HepG2 (cell line): Measurements from ENCODE around the gene SIGMAR1. TPM values are rescaled to one million over a fixed set of nuclear protein-coding genes. Genes with fewer than 3 reads are reported as not detected.
A peak's percentile ranks its signal among the peaks of the same experiment; 100 is the strongest.

ENCODE experiments used
- ATF7 ChIP-seq, 2 experiments: fragments of 450-650 bp in 1 of 2; sonication (generic) in 1 of 2; formaldehyde crosslinking in 1 of 2; IDR thresholded peaks; 2 replicates each; pipeline versions ENCODE4 v1.4.0 to v1.6.1; 2016 to 2020; ENCODE audit warnings: antibody characterized with exemption in 1 of 2, mild to moderate bottlenecking in 1 of 2, missing genetic modification reagents in 1 of 2
- ELF1 ChIP-seq: sonication (generic); formaldehyde crosslinking; IDR thresholded peaks from 2 replicates; pipeline ENCODE4 v1.4.0; 2020; ENCODE audit warnings: missing genetic modification reagents
- FOXJ3 ChIP-seq: sonication (generic); formaldehyde crosslinking; IDR thresholded peaks from 2 replicates; pipeline ENCODE4 v1.4.0; 2020; ENCODE audit warnings: missing genetic modification reagents, mild to moderate bottlenecking, borderline replicate concordance
- NCOA2 ChIP-seq: sonication (generic); formaldehyde crosslinking; IDR thresholded peaks from 2 replicates; pipeline ENCODE4 v1.8.0; 2022; ENCODE audit warnings: inconsistent platforms
- NFYC ChIP-seq: IDR thresholded peaks from 2 replicates; pipeline ENCODE4 v1.6.1; 2016; ENCODE audit warnings: missing genetic modification reagents, missing compliant biosample characterization
- RORA ChIP-seq: sonication (generic); formaldehyde crosslinking; IDR thresholded peaks from 2 replicates; pipeline ENCODE4 v1.5.0; 2020; ENCODE audit warnings: mild to moderate bottlenecking, missing genetic modification reagents, moderate library complexity
- SALL1 ChIP-seq: sonication (generic); formaldehyde crosslinking; IDR thresholded peaks from 2 replicates; pipeline ENCODE4 v1.8.0; 2022; ENCODE audit warnings: mild to moderate bottlenecking, missing genetic modification reagents
- SP5 ChIP-seq: IDR thresholded peaks from 2 replicates; pipeline ENCODE4 v1.6.1; 2016; ENCODE audit warnings: low read depth, borderline replicate concordance
- ZEB1 ChIP-seq: IDR thresholded peaks from 2 replicates; pipeline ENCODE4 v1.6.1; 2012; ENCODE audit warnings: mild to moderate bottlenecking, low read depth, inconsistent platforms; ENCODE audit not compliant: insufficient replicate concordance
- ZFX ChIP-seq: sonication (generic); formaldehyde crosslinking; IDR thresholded peaks from 2 replicates; pipeline ENCODE4 v1.4.0; 2020; ENCODE audit warnings: mild to moderate bottlenecking, low read depth, missing genetic modification reagents, moderate library complexity
- ZNF136 ChIP-seq: sonication (generic); formaldehyde crosslinking; IDR thresholded peaks from 2 replicates; pipeline ENCODE4 v1.8.1; 2022; ENCODE audit warnings: low read depth, mild to moderate bottlenecking, moderate library complexity, missing genetic modification reagents
- polyA plus RNA-seq, 8 experiments: library from polyadenylated mRNA; depleted of rRNA in 3 of 8; stranded (reverse) in 7 of 8; unstranded in 1 of 8; fragments of >200 nt; fragmentation: Illumina TruSeq in 4 of 8; extraction: Trizol in 4 of 8; gene quantifications; 2 replicates each; pipeline versions ENCODE4 v1.2.1 to v1.2.3, GENCODE V29; 2011 to 2016; ENCODE audit warnings: low read depth in 4 of 8, missing spikeins in 1 of 8, mixed read lengths in 1 of 8; ENCODE audit not compliant: insufficient read depth in 1 of 8
- total RNA-seq, 5 experiments: library from RNA; depleted of rRNA; stranded (reverse); fragments of >200 nt; fragmentation: Illumina TruSeq; extraction: Trizol; gene quantifications; 2 replicates each; pipeline ENCODE4 v1.2.3, GENCODE V29; 2016; ENCODE audit warnings: low read depth in 1 of 5
- TF ChIP-seq, protein P1 (sequence below): sonication (generic); formaldehyde crosslinking; IDR thresholded peaks from 2 replicates; pipeline ENCODE4 v1.5.0; 2020; ENCODE audit warnings: missing genetic modification reagents
- TF ChIP-seq, protein P2 (sequence below): sonication (generic); formaldehyde crosslinking; IDR thresholded peaks from 2 replicates; pipeline ENCODE4 v1.4.0; 2020; ENCODE audit warnings: missing genetic modification reagents
- TF ChIP-seq, protein P3 (sequence below): sonication (generic); formaldehyde crosslinking; IDR thresholded peaks from 2 replicates; pipeline ENCODE4 v1.4.0; 2020; ENCODE audit warnings: missing genetic modification reagents
- TF ChIP-seq, protein P4 (sequence below): sonication (generic); formaldehyde crosslinking; IDR thresholded peaks from 2 replicates; pipeline ENCODE4 v1.5.0; 2020; ENCODE audit warnings: mild to moderate bottlenecking, missing genetic modification reagents
- TF ChIP-seq, protein P5 (sequence below): sonication (generic); formaldehyde crosslinking; IDR thresholded peaks from 2 replicates; pipeline ENCODE4 v1.8.0; 2022; ENCODE audit warnings: low read depth, missing genetic modification reagents

The SIGMAR1 gene
- total and polyA plus RNA-seq, 2 of the 13 experiments (the other 11 are each of a cell fraction or from before 2014, with no cell fraction given): 38.9 to 60.8 TPM

DNA sequence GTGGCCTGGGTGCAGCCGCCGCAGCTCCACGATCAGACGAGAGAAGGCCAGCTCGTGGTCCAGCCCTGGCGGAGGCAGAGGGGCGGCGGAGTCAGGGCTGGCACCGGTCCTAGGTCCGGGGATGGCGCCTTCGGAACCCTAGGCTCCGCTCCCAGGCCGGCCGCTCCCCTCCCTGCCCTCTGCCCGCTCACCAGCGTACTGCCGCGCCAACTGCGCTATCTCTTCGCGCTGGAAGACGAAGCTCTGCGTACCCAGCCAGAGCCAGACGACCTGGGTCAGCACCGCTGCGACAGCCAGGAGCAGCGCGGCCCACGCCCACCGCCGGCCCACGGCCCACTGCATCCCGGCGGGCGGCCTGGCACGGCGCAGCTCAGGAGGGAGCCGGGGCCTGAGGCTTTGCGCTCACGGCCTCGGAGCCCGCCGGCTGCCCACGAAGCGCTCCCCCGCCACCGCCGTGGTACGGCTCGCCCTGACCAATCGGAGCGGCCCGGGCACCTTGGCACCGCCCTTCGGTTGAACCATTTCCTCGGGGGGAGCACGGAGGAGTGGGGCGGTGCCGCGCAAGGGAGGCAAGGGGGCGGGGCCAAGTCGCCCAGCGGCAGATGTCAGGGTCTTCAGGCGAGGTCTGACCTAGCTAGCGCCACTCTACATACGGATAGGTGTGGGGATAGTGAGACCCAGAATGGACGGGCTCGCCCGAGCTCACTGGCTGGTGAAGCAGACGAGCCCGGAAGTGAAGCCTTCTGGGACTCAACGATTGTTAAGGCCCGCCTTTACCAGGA is at the start of gene SIGMAR1 (continued):
- TF ChIP-seq ATF7 (IDR thresholded peaks at IDR 0.05) (no peak), ATF7 (CRISPR knock-in tag; IDR thresholded peaks at IDR 0.05) (no peak), NCOA2 (CRISPR knock-in tag) (no peak; the same call in 1 of the 2 replicates), SP5 (CRISPR knock-in tag) (peak; percentile 60), RORA (CRISPR knock-in tag) (no peak), FOXJ3 (CRISPR knock-in tag) (no peak), SALL1 (CRISPR knock-in tag) (peak; percentile 65), ZEB1 (no peak), ELF1 (CRISPR knock-in tag) (peak; percentile 84), NFYC (CRISPR knock-in tag) (peak; percentile 88), ZFX (CRISPR knock-in tag) (peak; percentile 96), ZNF136 (CRISPR knock-in tag) (no peak; the same call in 1 of the 2 replicates)
- TF ChIP-seq, protein P1, sequence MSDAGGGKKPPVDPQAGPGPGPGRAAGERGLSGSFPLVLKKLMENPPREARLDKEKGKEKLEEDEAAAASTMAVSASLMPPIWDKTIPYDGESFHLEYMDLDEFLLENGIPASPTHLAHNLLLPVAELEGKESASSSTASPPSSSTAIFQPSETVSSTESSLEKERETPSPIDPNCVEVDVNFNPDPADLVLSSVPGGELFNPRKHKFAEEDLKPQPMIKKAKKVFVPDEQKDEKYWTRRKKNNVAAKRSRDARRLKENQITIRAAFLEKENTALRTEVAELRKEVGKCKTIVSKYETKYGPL (CRISPR knock-in tag): no peak
- TF ChIP-seq, protein P2, sequence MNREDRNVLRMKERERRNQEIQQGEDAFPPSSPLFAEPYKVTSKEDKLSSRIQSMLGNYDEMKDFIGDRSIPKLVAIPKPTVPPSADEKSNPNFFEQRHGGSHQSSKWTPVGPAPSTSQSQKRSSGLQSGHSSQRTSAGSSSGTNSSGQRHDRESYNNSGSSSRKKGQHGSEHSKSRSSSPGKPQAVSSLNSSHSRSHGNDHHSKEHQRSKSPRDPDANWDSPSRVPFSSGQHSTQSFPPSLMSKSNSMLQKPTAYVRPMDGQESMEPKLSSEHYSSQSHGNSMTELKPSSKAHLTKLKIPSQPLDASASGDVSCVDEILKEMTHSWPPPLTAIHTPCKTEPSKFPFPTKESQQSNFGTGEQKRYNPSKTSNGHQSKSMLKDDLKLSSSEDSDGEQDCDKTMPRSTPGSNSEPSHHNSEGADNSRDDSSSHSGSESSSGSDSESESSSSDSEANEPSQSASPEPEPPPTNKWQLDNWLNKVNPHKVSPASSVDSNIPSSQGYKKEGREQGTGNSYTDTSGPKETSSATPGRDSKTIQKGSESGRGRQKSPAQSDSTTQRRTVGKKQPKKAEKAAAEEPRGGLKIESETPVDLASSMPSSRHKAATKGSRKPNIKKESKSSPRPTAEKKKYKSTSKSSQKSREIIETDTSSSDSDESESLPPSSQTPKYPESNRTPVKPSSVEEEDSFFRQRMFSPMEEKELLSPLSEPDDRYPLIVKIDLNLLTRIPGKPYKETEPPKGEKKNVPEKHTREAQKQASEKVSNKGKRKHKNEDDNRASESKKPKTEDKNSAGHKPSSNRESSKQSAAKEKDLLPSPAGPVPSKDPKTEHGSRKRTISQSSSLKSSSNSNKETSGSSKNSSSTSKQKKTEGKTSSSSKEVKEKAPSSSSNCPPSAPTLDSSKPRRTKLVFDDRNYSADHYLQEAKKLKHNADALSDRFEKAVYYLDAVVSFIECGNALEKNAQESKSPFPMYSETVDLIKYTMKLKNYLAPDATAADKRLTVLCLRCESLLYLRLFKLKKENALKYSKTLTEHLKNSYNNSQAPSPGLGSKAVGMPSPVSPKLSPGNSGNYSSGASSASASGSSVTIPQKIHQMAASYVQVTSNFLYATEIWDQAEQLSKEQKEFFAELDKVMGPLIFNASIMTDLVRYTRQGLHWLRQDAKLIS (CRISPR knock-in tag): no peak
- TF ChIP-seq, protein P3, sequence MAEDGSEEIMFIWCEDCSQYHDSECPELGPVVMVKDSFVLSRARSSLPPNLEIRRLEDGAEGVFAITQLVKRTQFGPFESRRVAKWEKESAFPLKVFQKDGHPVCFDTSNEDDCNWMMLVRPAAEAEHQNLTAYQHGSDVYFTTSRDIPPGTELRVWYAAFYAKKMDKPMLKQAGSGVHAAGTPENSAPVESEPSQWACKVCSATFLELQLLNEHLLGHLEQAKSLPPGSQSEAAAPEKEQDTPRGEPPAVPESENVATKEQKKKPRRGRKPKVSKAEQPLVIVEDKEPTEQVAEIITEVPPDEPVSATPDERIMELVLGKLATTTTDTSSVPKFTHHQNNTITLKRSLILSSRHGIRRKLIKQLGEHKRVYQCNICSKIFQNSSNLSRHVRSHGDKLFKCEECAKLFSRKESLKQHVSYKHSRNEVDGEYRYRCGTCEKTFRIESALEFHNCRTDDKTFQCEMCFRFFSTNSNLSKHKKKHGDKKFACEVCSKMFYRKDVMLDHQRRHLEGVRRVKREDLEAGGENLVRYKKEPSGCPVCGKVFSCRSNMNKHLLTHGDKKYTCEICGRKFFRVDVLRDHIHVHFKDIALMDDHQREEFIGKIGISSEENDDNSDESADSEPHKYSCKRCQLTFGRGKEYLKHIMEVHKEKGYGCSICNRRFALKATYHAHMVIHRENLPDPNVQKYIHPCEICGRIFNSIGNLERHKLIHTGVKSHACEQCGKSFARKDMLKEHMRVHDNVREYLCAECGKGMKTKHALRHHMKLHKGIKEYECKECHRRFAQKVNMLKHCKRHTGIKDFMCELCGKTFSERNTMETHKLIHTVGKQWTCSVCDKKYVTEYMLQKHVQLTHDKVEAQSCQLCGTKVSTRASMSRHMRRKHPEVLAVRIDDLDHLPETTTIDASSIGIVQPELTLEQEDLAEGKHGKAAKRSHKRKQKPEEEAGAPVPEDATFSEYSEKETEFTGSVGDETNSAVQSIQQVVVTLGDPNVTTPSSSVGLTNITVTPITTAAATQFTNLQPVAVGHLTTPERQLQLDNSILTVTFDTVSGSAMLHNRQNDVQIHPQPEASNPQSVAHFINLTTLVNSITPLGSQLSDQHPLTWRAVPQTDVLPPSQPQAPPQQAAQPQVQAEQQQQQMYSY (CRISPR knock-in tag): peak; percentile 25; the same call in 1 of the 2 replicates
- TF ChIP-seq, protein P4, sequence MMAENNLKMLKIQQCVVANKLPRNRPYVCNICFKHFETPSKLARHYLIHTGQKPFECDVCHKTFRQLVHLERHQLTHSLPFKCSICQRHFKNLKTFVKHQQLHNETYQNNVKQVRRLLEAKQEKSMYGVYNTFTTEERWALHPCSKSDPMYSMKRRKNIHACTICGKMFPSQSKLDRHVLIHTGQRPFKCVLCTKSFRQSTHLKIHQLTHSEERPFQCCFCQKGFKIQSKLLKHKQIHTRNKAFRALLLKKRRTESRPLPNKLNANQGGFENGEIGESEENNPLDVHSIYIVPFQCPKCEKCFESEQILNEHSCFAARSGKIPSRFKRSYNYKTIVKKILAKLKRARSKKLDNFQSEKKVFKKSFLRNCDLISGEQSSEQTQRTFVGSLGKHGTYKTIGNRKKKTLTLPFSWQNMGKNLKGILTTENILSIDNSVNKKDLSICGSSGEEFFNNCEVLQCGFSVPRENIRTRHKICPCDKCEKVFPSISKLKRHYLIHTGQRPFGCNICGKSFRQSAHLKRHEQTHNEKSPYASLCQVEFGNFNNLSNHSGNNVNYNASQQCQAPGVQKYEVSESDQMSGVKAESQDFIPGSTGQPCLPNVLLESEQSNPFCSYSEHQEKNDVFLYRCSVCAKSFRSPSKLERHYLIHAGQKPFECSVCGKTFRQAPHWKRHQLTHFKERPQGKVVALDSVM (CRISPR knock-in tag): 0 out of 2 replicates have a peak, but pooled peaks have one; percentile 52
- TF ChIP-seq, protein P5, sequence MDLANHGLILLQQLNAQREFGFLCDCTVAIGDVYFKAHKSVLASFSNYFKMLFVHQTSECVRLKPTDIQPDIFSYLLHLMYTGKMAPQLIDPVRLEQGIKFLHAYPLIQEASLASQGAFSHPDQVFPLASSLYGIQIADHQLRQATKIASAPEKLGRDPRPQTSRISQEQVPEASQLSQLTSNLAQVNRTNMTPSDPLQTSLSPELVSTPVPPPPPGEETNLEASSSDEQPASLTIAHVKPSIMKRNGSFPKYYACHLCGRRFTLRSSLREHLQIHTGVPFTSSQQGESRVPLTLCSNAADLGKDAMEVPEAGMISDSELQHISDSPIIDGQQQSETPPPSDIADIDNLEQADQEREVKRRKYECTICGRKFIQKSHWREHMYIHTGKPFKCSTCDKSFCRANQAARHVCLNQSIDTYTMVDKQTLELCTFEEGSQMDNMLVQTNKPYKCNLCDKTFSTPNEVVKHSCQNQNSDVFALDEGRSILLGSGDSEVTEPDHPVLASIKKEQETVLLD (CRISPR knock-in tag): 0 out of 2 replicates have a peak, but pooled peaks have one; percentile 51
